Measurements from ENCODE around the gene UQCC3.
"Not testable (repeated sequence)": the region's sequence is repeated elsewhere in the genome, so short reads cannot be mapped to it uniquely, and the experiment has no call there.

UQCC3 gene

DNA sequence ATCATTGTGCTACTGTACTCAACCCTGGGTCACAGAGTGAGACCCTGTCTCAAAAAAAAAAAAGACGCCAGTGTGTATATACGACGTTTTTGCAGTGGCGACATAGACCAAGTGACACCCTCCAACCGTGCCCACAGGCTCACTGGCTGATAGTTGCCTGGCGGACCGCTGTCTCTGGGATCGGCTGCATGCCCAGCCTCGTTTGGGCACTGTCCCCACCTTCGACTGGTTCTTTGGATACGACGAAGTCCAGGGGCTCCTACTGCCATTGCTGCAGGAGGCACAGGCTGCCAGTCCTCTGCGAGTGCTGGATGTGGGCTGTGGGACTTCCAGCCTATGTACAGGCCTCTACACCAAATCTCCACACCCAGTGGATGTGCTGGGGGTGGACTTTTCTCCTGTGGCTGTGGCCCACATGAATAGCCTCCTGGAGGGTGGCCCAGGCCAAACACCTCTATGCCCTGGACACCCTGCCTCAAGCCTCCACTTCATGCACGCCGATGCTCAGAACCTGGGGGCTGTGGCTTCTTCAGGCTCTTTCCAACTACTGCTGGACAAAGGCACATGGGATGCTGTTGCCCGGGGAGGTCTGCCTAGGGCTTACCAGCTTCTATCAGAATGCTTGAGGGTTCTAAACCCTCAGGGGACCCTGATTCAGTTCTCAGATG lies 5.1 kb upstream of the UQCC3 start:
- no peak for DNase-seq

GRCh38 chr11:62667460-62667859 lies 4.0 kb upstream of the UQCC3 start:
- no peak for DNase-seq

DNA sequence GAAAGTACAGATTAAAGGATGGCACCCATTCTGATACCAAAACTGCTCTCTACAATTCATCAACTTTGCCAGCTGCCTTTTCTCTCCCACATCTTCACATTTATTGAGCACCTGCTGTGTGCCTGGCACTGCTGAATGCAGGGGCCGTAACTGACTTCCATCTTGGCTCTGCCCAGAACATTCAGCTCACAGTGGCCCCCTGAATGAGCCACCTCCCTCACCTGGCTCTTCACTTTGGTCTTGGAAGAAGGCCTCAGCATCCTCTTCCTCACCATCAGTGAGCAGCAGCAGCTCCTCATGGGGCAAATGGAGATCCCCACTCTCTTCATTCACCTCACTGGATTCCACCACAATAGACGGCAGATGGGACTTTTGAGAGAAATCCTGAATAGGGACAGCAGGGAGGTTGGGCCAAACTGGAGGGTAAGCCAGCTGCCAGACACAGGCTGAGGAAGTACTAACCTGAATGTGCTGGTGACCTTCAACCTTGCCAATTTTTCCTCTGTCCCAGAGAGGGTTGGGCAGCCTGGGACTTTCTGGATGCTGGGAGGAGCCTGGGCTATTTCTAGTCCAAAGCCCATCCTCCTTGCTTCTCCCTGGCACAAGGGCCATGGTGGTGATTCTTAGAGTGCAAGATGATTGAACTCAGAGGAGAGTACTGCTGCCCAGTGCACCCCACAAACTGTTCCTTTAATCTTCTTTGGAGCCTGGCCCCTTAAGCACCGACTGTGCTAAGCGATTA lies 1.9 kb upstream of the UQCC3 start:
- DNase-seq = no peak

GRCh38 chr11:62671236-62671607 lies 251 bp upstream of the UQCC3 start:
- DNase-seq = peak; percentile 66

GRCh38 chr11:62673196-62673525 lies 1.7 kb downstream of the UQCC3 start:
- no peak for DNase-seq

DNA sequence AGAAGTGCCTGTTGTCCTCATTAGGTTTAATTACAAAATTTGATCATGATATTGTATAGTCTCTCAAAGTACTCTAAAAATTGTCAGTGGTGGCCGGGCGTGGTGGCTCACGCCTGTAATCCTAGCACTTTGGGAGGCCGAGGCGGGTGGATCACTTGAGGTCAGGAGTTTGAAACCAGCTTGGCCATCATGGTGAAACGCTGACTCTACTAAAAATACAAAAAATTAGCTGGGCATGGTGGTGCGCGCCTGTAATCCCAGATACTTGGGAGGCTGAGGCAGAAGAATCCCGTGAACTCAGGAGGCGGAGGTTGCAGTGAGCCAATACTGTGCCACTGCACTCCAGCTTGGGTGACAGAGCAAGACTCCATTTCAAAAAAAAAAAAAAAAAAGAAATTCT lies 3.9 kb downstream of the UQCC3 start:
- not testable (repeated sequence) for DNase-seq

DNA sequence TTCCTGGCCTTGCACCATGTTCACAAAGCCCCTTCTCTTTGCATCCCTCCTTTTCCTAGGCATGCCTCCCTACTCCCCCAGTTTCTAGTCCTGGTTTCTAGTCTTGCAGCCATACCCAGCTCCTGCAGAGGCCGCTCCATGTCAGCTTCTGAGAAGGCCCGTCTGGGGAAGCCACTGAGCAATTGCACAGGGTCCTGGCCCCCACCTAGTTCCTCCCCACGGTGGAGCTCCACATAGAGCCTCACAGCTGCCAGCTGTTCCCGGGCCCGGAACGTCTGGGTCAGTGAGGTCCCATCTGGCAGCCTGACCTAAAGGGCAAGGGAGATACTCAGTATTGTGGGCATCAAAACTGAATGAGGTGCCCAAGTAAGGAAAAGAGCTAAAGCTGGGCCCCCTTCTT lies 5.2 kb downstream of the UQCC3 start:
- DNase-seq = no peak

GRCh38 chr11:62677156-62677555 lies 5.7 kb downstream of the UQCC3 start:
- DNase-seq = no peak

DNA sequence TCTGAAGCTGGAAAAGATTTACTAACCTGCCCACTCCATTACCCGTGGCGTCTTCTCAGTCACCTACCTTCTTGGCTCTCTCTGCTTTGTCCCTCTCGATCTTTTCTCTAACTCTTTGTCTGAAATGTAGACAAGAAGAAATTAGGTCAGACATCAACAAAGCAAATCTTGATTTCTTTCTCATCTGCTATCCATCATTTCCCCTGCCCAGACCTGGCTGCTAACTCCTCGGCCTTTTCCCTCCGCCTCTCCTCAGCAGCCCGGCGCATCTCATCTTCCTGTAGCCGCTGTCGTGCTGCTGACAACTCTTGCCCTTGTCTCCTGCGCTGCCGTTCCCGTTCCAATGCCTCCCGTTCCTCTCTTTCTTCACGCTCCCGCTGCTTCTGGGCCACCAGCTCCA lies 6.2 kb downstream of the UQCC3 start:
- DNase-seq = no peak

GRCh38 chr11:62678433-62678769 lies 6.9 kb downstream of the UQCC3 start:
- no peak for DNase-seq

DNA sequence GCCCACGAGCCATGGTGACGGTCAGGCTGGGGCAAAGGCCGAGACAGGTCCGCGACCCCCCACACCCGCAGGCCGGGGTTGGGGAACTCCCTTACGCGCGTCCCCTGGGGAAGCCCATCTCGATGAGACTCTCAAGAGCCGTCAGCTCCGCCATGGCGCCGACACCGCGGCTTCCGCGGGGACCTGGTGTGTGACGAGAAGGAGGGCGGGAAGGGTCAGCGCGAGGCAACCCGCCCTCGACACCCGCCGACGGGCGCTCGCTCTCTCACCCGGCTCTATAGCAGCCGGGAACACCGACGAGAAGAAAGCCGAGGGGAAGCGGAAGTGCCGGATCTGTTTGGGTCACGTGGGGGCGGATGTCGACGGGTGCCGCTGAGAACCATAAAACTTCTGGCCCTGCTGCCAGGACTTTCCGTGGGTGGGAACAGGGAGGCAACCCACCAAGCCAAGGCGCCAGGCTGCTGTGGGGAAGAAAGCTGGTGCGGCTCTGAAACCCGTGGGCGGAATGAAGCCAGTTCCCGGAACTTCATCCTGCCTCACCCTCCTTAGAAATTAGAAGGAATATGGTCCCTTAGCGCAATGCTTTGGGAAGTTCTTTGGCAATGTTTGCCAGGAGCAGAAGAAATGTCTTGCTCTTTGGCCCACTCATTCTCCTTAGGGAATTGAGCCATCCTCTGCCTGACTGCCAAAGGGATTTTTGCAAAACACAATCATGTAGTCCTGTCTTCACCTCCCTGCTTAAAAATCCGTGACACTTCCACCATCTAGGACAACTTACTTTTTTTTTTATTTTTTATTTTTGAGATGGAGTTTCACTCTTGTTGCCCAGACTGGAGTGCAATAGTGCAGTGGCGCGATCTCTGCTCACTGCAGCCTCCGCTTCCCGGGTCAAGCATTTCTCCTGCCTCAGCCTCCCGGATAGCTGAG lies 7.6 kb downstream of the UQCC3 start, which contains the start of gene UBXN1:
Gene UBXN1, minus strand, starts transcription at position 304 of the 927 bp plus-strand sequence. Its CDS starts 150 bp downstream, at position 154.
- DNase-seq = peak; percentile 79

- peak; percentile 9 for DNase-seq
Measured at GRCh38 chr11:62680825-62681240, 9.4 kb downstream of the UQCC3 start.

GRCh38 chr11:62682518-62682917 lies 11.0 kb downstream of the UQCC3 start:
- no peak for DNase-seq

- DNase-seq = no peak
Measured at GRCh38 chr11:62687508-62688396, 16.3 kb downstream of the UQCC3 start.

DNA sequence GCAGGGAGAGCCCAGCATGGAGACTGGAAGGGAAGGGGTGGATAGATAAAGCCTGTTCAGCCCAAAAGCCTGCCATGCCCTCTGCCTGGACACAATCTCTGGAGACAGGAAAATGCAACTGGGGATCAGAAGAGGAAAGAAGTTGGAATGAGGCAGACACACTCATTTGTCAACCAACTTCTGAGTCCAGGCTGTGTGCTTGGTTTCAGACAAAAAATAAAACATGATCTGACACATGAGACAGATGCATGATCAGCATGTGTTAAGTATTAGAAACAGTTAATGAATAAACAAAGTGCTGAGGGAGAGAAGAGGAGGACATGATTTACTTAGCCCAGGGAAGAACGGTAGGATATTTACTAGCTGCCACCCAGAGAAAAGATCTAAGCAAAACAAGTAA lies 17.0 kb downstream of the UQCC3 start:
- DNase-seq = no peak

DNA sequence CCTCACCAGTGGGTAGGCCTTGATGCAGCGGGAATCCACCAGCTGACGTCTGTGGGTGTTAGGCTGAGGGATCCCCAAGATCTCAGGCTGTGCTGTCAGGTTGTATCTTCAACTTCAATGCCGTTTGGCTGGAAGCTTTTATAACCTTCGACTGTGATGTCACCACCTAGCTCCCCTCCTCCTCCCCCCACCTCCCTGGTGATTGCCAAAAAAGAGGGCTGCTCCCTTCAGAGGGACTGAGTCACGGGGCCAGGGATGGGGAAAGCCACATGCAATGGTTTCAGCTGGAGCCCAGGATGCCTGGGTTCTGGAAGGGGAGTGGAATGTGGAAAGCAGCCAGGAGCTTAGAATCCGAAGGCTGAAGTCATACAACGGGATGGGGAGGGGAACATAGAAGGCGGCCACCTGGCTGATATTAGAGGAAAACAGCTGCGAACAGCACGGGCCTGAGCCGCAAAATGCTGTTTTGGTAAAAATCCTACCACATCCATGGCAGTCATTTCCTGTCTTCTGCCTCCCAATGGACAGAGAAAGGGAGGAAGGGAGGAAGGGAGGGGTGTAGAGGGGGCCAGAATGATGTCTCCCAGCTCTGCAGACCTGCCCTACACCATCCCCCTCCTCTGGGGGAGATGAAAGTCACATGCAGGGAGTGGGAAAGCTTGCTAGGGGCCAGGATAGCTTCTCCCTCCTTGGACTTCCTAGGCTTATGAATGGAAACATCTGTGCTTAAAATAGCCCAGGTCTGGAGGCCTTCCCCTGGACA lies 18.1 kb downstream of the UQCC3 start, which contains the start of gene LRRN4CL:
Gene LRRN4CL, minus strand, starts transcription at position 110 of the 763 bp plus-strand sequence. CDS start 1,022 bp downstream, outside the sequence.
- no peak for DNase-seq

DNA sequence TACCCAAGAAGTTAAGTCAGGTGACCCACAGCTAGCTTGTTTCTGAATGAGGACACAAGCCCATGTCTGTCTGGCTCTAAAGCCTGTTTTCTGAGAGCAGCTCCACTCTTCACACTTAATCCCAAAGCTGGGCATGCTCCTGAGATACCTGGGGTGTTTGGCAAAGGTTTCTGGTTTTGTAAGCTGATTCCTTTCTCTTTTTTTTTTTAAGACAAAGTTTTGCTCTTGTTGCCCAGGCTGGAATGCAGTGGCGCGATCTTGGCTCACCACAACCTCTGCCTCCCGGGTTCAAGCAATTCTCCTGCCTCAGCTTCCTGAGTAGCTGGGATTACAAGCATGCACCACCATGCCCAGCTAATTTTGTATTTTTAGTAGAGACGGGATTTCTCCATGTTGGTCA lies 22.2 kb downstream of the UQCC3 start:
- not testable (repeated sequence) for DNase-seq

- peak; percentile 33 for DNase-seq
Measured at GRCh38 chr11:62694455-62695167, 23.1 kb downstream of the UQCC3 start.

GRCh38 chr11:62702246-62702645 lies 30.8 kb downstream of the UQCC3 start:
- DNase-seq = no peak

DNA sequence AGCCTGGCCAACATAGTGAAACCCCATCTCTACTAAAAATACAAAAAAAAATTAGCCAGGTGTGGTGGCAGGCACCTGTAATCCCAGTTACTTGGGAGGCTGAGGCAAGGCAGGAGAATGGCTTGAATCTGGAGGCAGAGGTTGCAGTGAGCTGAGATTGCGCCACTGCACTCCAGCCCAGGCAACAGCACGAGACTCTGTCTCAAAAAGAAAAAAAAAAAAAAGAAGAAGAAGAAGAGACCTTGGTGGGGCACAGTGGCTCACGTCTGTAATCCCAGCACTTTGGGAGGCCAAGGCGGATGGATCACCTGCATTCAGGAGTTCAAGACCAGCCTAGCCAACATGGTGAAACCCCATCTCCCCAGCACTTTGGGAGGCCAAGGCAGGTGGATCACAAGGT lies 32.4 kb downstream of the UQCC3 start:
- DNase-seq = not testable (repeated sequence)

DNA sequence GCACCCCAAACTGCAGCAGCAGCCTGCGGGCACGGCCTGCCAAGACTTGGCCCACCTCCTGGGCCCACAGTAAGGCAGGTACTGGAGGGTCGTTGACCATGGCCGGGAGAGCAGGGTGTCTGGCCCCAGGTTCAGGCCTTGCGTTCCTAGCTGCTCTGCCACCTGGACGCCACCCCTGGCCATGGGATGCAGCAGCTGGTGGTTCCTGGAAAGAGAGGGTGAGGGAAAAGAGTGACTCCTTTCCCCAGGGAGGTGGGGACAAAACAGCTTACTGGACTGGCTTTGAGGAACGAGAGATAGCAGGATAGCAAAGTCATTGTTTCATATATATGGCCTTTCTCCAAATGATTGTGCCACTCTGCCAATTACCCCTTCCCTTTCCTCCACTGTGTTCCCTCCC lies 33.9 kb downstream of the UQCC3 start:
- no peak for DNase-seq
